Fibroblast of peridontal ligament (primary cell): ENCODE measurements around the gene SYCP3.

Experiments used
- DNase-seq: peaks from one replicate; pipeline ENCODE4 v3.0.0-alpha.2; 2010; ENCODE audit errors: extremely low read depth

Gene SYCP3

GRCh38 chr12:101738920-101739665 is at the start of gene SYCP3:
Gene SYCP3, minus strand, starts transcription at chr12:101739462. Its CDS starts 1,527 bp downstream, at chr12:101737935.
- no peak for DNase-seq

DNA sequence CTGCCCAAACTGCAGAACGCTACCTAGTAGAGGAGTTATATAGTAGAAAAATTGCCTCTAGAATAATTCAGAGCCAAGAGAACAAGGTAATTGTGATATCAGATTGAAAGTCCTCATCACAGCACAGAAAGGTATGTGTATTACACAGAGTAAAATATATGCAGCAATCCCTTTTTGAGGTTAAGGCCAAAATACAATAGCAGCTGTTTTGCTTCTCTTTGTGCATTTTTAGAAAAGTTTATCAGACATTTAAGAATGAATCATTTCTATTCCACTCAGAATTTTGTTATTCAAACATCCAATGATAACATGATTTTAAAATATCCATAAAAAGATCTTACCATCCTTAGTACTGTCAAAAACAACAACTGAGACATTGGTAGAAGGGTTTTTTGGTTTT is 46.4 kb upstream of the SYCP3 start:
- DNase-seq = no peak

DNA sequence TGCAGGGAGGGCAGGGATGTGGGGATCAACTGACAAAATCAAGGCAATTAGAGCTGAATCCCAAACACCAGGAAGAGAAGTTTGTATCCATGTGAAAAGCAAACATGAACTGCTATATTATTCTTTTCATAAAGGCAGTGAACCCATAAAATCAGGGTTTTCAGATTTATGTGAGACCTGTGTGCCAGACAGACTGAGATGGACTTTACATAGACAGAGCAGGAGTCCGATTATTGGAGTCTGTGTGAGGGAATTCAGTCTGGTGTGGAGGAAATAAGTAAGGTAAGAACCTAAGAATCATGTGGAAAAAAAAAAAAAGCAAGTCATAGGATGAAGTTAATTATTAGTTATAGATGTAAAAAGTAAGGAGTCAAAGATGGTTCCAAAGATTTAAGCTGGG is 45.1 kb upstream of the SYCP3 start:
- no peak for DNase-seq

DNA sequence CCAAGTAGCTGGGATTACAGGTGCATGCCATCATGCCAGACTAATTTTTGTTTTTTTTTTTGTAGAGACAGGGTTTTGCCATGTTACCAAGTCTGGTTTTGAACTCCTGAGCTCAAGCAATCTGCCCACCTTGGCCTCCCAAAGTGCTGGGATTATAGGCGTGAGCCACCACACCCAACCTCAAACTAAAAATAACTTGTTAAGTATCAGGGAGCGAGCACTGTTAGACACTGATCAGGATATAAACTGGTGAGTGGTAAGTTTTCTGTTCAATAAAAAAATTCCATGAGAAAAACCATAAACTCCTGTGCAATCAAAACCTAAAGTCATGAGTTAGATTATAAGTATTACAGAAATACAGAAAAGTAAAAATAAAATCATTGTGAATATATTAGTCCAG is 44.6 kb upstream of the SYCP3 start:
- DNase-seq = no peak

GRCh38 chr12:101783150-101783549 is 43.9 kb upstream of the SYCP3 start:
- peak; percentile 16 for DNase-seq

DNA sequence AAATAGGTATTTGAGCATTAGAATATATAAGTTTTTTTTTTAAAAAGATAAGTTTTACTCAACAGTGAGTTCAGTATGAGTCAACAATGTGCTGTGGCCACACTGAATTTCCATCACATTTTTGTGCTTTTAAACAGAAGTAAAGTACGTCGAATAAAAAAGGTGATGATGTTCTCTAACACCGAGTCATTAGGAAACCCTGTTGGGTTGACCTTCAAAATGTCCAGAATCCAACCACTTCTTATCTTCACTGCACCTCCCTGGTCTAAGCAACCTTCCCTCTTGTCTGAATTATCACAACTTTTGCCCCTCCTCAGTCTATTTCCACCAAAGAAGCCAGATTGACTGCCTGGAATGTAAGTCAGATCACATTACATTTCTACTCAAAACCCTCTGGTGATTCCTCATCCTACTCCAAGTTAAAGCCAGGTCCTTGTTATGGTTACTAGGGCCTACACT is 43.0 kb upstream of the SYCP3 start:
- peak; percentile 60 for DNase-seq

DNA sequence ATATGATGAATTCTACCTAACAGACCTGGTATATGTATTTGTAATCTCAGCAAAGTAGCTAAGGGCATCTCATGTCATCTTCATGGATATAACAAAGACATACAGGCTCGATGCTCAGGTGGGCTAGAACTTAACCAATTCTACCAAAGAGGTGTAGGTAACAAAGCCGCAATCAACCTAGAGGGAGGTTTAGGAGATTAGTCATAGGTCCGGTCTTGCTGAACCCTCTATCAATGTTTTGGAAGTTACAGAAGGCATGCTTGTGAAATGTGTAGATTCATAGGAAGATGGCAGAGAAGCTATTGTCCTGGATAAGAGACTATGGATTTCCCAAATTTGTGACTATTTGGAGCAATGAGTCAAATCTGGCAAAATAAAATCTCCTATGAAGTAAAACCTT is 42.6 kb upstream of the SYCP3 start:
- no peak for DNase-seq

- DNase-seq = no peak
Measured at GRCh38 chr12:101780599-101780998, 41.3 kb upstream of the SYCP3 start.

DNA sequence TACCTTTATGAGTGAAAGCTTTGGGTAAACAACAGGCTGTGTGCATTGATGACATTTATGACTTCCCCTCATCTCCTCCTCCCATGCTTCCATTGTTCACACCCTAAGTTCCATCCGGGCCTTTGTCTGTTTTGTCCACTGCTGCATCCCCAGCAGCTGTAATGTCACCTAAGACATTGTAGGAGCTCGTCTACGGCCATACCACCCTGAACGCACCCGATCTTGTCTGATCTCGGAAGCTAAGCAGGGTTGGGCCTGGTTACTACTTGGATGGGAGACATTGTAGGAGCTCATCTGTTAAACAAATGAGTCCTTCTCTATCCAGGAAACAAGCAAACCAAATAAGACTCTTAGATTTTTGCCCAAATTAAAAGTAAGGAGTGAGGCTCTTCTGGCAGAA is 40.4 kb upstream of the SYCP3 start:
- DNase-seq = no peak

DNA sequence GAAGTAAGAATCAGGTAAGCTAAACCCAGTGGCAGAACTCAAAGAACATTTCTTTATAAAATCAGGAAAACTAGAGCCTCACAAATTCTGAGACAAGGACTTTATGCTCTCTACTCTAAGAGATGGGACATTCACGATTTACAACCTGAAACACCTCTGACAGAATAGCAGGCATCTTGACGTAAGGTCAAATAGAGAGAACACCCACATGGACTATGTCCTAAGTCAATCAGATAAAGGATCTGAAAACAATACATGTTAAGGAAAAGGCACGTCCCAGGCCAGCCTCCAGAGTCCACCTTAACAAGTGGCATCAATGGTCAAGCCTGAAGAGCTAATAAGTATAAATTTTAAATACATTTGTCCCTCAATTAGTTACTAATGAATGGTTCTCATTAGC is 39.9 kb upstream of the SYCP3 start:
- DNase-seq = no peak

GRCh38 chr12:101777978-101778377 is 38.7 kb upstream of the SYCP3 start:
- DNase-seq = no peak

DNA sequence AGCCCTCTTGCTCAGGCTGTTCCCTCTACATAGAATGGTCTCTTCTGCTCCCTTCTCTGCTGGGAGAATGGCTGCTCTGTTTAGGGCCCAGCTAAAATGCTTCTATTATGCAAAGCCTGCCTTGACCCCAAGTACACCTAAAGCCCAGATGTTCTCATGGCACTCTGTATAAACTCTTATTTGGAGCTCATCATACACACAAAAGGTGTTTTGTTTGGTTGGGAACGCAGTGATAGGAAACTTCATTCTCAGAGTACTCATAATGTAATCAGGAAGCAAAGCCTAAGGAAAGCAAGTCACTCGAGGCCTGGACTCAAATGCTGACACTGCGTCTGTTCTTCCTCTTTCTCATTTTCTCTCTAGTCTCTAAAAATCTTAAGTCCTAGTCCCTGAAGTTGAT is 38.2 kb upstream of the SYCP3 start:
- DNase-seq = no peak

- DNase-seq = no peak
Measured at GRCh38 chr12:101775816-101776215, 36.6 kb upstream of the SYCP3 start.

DNA sequence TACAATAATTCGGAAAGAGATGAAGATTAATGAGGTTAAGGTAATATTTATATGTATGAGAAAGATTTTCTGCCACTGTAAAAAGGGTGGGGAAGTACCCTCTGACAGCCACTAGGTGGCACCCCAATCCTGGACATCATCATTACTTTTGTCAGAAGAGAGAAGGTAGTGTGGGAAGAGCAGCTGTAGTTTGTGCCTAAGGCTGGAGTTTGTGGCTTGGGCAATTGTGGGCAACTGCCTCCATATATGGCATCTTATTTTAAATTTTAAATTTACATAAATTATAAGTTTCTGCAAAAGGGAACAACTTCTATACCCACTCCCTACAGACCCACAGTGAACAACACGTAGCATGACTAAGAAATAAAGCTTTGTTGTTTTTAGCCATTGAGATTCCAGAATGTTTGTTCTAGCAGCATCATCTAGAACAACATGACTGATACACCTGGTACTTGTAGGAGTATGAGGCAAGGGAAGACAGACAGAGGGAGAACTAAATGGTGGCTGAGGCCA is 34.4 kb upstream of the SYCP3 start:
- DNase-seq = peak; percentile 82

DNA sequence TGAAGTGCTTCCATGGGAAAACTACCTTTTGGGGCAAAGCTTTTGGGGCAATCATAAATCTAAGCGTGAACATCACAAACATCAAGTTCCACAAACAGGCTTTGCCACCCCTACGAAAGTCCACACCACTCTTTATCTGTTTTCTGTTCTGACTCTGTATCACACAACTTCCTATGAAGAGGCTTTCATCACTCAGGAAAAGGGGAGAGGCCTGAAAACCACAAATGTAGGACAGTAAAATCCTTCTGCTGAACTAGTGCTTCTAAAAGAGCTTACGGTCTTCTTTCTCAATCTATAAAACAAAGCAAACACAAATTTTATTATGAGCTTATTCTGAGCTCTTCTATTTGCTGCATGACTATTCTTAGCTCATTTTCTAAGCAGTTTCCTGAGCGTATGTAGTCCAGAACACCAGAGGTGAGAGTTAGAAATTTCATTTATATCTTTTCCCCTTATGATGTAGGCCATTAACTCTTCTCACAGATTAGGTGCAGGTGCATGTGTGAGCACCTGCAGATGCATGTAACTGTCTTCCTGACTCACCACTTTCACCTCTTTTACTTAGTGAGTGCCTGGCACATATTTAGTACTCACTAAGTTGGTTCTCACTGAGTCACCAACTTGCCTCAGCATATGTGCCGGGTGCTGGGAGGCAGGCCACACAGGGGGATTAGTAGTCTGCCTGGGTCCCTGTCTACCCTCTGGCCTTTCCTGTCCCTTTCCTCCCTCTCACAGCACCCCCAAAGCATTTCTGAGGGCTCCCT is 32.9 kb upstream of the SYCP3 start:
- no peak for DNase-seq

GRCh38 chr12:101769865-101770264 is 30.6 kb upstream of the SYCP3 start:
- DNase-seq = no peak

- no peak for DNase-seq
Measured at GRCh38 chr12:101768781-101769180, 29.5 kb upstream of the SYCP3 start.

DNA sequence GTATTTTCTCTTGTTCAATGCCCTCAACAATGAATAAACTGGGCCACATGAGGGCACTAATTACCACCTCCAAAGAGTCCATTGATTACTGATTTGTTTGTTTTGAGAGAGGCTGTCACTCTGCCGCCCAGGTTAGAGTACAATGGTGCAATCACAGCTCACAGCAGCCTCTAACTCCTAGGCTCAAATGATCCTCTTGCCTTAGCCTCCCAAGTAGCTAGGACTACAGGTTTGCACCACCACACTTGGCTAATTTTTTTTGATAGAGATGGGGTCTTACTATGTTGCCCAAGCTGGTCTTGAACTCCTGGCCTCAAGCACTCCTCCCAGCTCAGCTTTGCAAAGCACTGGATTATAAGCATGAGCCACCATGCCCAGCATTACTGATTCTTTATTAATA is 28.3 kb upstream of the SYCP3 start:
- DNase-seq = no peak

GRCh38 chr12:101764051-101764792 is 25.0 kb upstream of the SYCP3 start:
- peak; percentile 13 for DNase-seq

- DNase-seq = no peak
Measured at GRCh38 chr12:101763246-101763931, 24.1 kb upstream of the SYCP3 start.

GRCh38 chr12:101761781-101762180 is 22.5 kb upstream of the SYCP3 start:
- no peak for DNase-seq

DNA sequence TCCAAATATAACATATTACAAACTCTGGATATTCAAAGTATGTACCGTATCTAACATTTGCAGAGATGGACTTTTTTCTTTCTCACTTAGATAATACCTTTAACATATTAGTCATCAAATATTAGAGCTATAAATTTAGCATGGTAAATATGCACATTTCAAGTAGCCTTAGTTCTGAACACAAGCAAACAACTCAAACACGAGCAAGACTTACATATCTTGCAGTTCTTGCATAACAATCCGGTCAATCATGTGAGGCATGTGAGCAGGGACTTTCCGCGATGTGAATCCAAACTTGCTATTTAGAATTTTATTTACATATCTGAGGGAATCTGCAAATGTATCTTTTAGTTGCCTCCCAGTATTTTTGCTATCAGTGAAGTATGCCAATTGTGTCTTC is 22.1 kb upstream of the SYCP3 start:
- DNase-seq = peak; percentile 23
